ENCODE data around the gene KCNK4.

Gene KCNK4

GRCh38 chr11:64269540-64270220, 21.4 kb upstream of the KCNK4 start:
- DNase-seq = peak; percentile 94 to 99 (median 96)

GRCh38 chr11:64275031-64275800, 15.9 kb upstream of the KCNK4 start:
- DNase-seq = no peak

- no peak for DNase-seq
Measured at GRCh38 chr11:64275841-64276240, 15.3 kb upstream of the KCNK4 start.

- no peak for DNase-seq
Measured at GRCh38 chr11:64276653-64277431, 14.3 kb upstream of the KCNK4 start.

- DNase-seq = no peak
Measured at GRCh38 chr11:64278576-64279190, 12.4 kb upstream of the KCNK4 start.

GRCh38 chr11:64281957-64282770, 8.9 kb upstream of the KCNK4 start:
- DNase-seq = no peak

- no peak for DNase-seq
Measured at GRCh38 chr11:64283092-64283491, 8.0 kb upstream of the KCNK4 start.

GRCh38 chr11:64284048-64284961, 6.8 kb upstream of the KCNK4 start, which contains the start of gene BAD:
BAD (minus strand) TSS chr11:64284665; CDS start chr11:64284368, 297 bp downstream.
- DNase-seq = peak; percentile 89 to 94 (median 92)

GRCh38 chr11:64284962-64285884, 5.9 kb upstream of the KCNK4 start, which contains the start of gene GPR137:
GPR137 (plus strand) TSS chr11:64285848; CDS start chr11:64286525, 677 bp downstream.
- peak; percentile 78 to 88 (median 87) for DNase-seq

GRCh38 chr11:64285885-64286800, 5.0 kb upstream of the KCNK4 start:
- peak in 1 of 5 donors; percentile 40 for DNase-seq

- no peak for DNase-seq
Measured at GRCh38 chr11:64286801-64287159, 4.3 kb upstream of the KCNK4 start.

- DNase-seq = no peak
Measured at GRCh38 chr11:64287676-64288352, 3.3 kb upstream of the KCNK4 start.

- no peak for DNase-seq
Measured at GRCh38 chr11:64288353-64288750, 2.8 kb upstream of the KCNK4 start.

- DNase-seq = no peak
Measured at GRCh38 chr11:64289002-64289564, 2.0 kb upstream of the KCNK4 start.

GRCh38 chr11:64290352-64291261, 495 bp upstream of the KCNK4 start:
- DNase-seq = no peak

GRCh38 chr11:64291752-64292459, 804 bp downstream of the KCNK4 start:
- no peak for DNase-seq

All from T-helper 1 cell (primary cell).